ENCODE results near the gene LMO3. TPM values are rescaled to one million over a fixed set of nuclear protein-coding genes. Genes with fewer than 3 reads are reported as not detected.

LMO3 gene
- total RNA-seq, 1 donor from 2014 or later = 0.78 TPM

GRCh38 chr12:16594797-16595196 is 11.2 kb downstream of the LMO3 start:
- DNase-seq = no peak
- H3K27ac Mint-ChIP-seq (ENCODE audit: unreplicated experiment) = no peak overlapping the region
- H3K4me3 Mint-ChIP-seq (ENCODE audit: unreplicated experiment) = no peak overlapping the region
- no peaks in the 10 kb centered on the region for H3K4me1 Mint-ChIP-seq (ENCODE audit: low read depth, unreplicated experiment)
- no peak for TF ChIP-seq CTCF (IDR thresholded peaks at IDR 0.05; ENCODE audit: partially characterized antibody, unreplicated experiment)
- no peaks in the 10 kb centered on the region for H3K36me3 Mint-ChIP-seq (ENCODE audit: unreplicated experiment)
- no peaks in the 10 kb centered on the region for H3K9me3 Mint-ChIP-seq (ENCODE audit: unreplicated experiment)
- H3K27me3 Mint-ChIP-seq (ENCODE audit: unreplicated experiment) = no peaks in the 10 kb centered on the region

GRCh38 chr12:16593546-16593945 is 12.4 kb downstream of the LMO3 start:
- Mint-ChIP-seq H3K4me1 (ENCODE audit: low read depth, unreplicated experiment) (no peaks in the 10 kb centered on the region), H3K27ac (ENCODE audit: unreplicated experiment) (no peak overlapping the region), H3K36me3 (ENCODE audit: unreplicated experiment) (no peaks in the 10 kb centered on the region), H3K27me3 (ENCODE audit: unreplicated experiment) (no peaks in the 10 kb centered on the region), H3K4me3 (ENCODE audit: unreplicated experiment) (no peak overlapping the region), H3K9me3 (ENCODE audit: unreplicated experiment) (no peaks in the 10 kb centered on the region)
- TF ChIP-seq CTCF (IDR thresholded peaks at IDR 0.05; ENCODE audit: partially characterized antibody, unreplicated experiment) = no peak
- no peak for DNase-seq

- no peak overlapping the region for H3K27ac Mint-ChIP-seq (ENCODE audit: unreplicated experiment)
- no peak overlapping the region for H3K4me3 Mint-ChIP-seq (ENCODE audit: unreplicated experiment)
- H3K36me3 Mint-ChIP-seq (ENCODE audit: unreplicated experiment) = no peaks in the 10 kb centered on the region
- H3K27me3 Mint-ChIP-seq (ENCODE audit: unreplicated experiment) = no peaks in the 10 kb centered on the region
- no peak for DNase-seq
- no peak for TF ChIP-seq CTCF (IDR thresholded peaks at IDR 0.05; ENCODE audit: partially characterized antibody, unreplicated experiment)
- no peaks in the 10 kb centered on the region for H3K9me3 Mint-ChIP-seq (ENCODE audit: unreplicated experiment)
- H3K4me1 Mint-ChIP-seq (ENCODE audit: low read depth, unreplicated experiment) = no peaks in the 10 kb centered on the region
Observed at GRCh38 chr12:16590645-16591044, 15.3 kb downstream of the LMO3 start.

- no peak for DNase-seq
- Mint-ChIP-seq H3K4me3 (ENCODE audit: unreplicated experiment) (no peak overlapping the region), H3K9me3 (ENCODE audit: unreplicated experiment) (no peaks in the 10 kb centered on the region), H3K36me3 (ENCODE audit: unreplicated experiment) (no peaks in the 10 kb centered on the region), H3K27ac (ENCODE audit: unreplicated experiment) (no peak overlapping the region), H3K4me1 (ENCODE audit: low read depth, unreplicated experiment) (no peaks in the 10 kb centered on the region), H3K27me3 (ENCODE audit: unreplicated experiment) (no peaks in the 10 kb centered on the region)
- TF ChIP-seq CTCF (IDR thresholded peaks at IDR 0.05; ENCODE audit: partially characterized antibody, unreplicated experiment) = no peak
Observed at GRCh38 chr12:16588812-16589211, 17.1 kb downstream of the LMO3 start.

GRCh38 chr12:16587514-16587913 is 18.4 kb downstream of the LMO3 start:
- H3K27ac Mint-ChIP-seq (ENCODE audit: unreplicated experiment) = no peak overlapping the region
- H3K36me3 Mint-ChIP-seq (ENCODE audit: unreplicated experiment) = peaks cover under 1% of the 10 kb centered on the region
- no peaks in the 10 kb centered on the region for H3K27me3 Mint-ChIP-seq (ENCODE audit: unreplicated experiment)
- H3K4me1 Mint-ChIP-seq (ENCODE audit: low read depth, unreplicated experiment) = no peaks in the 10 kb centered on the region
- no peak for DNase-seq
- no peaks in the 10 kb centered on the region for H3K9me3 Mint-ChIP-seq (ENCODE audit: unreplicated experiment)
- H3K4me3 Mint-ChIP-seq (ENCODE audit: unreplicated experiment) = no peak overlapping the region
- TF ChIP-seq CTCF (IDR thresholded peaks at IDR 0.05; ENCODE audit: partially characterized antibody, unreplicated experiment) = no peak
